Colonic mucosa (tissue), 4 donors: ENCODE results near the gene MKRN2OS. TPM values are rescaled to one million over a fixed set of nuclear protein-coding genes. Genes with fewer than 3 reads are reported as not detected.

Experiments used
- DNase-seq: peaks from one replicate; pipeline ENCODE4 v3.0.0-alpha.2; 2020
- H3K27ac ChIP-seq: fragments of 200-600 bp; one replicate; pipeline ENCODE4 v1.8.0; 2021
- H3K27me3 ChIP-seq: fragments of 200-600 bp; one replicate; pipeline ENCODE4 v1.8.0; 2021
- H3K36me3 ChIP-seq: fragments of 200-600 bp; one replicate; pipeline ENCODE4 v1.8.0; 2021
- H3K4me1 ChIP-seq: fragments of 200-600 bp; one replicate; pipeline ENCODE4 v1.8.0; 2021; ENCODE audit warnings: mild to moderate bottlenecking
- H3K4me3 ChIP-seq: fragments of 200-600 bp; one replicate; pipeline ENCODE4 v1.8.0; 2021
- H3K9ac ChIP-seq, 2 donors: one replicate each; pipeline ENCODE4 v1.7.0; 2013; ENCODE audit warnings: control low read depth in 2 of 2, low read depth in 2 of 2, low read length in 2 of 2
- H3K9me3 ChIP-seq: fragments of 200-600 bp; one replicate; pipeline ENCODE4 v1.8.0; 2021
- intact Hi-C: fragments of 100-400 bp; cut with DNase I; formaldehyde crosslinking; loops from one replicate; pipeline ENCODE4 v1.14.1; 2022
- total RNA-seq, 2 donors: library from RNA; stranded (reverse); fragmentation: NEBNext Ultra II Directional in 1 of 2; extraction: Animal tissue kit (Norgen Biotek cat#: 25700) in 1 of 2; gene quantifications; one replicate each; pipeline ENCODE4 v1.2.1, GENCODE V29; 2021
- TF ChIP-seq, protein P1 (sequence below): fragments of 200-600 bp; IDR thresholded peaks from one replicate; pipeline ENCODE4 v1.8.0; 2022; ENCODE audit warnings: antibody characterized with exemption, mild to moderate bottlenecking
- donor health status: healthy.
- donor health status: DM: no; HTN: no; CAD: no.
- donor health status: DM: no; HTN: no; CAD: no.

The MKRN2OS gene
- total RNA-seq, 2 donors from 2014 or later, result 6.1 to 6.5 TPM

DNA sequence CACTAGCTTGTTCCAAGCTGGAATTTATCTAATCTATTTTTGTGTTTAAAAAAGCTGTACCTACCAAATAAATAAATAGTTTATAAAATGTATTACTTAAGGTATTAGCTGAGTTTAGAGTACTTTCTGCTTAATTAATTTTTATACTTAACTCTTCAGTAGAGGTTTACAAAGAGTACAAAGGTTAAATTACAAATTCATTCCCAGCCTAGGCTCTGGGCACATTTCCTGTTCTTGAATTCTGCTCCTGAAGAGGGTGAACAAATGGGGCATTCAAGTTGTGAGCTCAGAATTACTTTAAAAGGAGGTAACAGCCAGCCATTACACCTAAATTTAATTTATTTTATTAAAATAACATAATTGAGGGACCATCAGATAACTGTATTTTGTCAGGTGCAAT, 38.0 kb upstream of the MKRN2OS start:
- Histone ChIP-seq H3K36me3 (peaks cover 18% of the 10 kb centered on the region), H3K9me3 (no peaks in the 10 kb centered on the region), H3K4me1 (no peaks in the 10 kb centered on the region), H3K27ac (no peak overlapping the region), H3K27me3 (no peaks in the 10 kb centered on the region), H3K4me3 (no peak overlapping the region), H3K9ac (no peak overlapping the region)
- TF ChIP-seq, protein P1, sequence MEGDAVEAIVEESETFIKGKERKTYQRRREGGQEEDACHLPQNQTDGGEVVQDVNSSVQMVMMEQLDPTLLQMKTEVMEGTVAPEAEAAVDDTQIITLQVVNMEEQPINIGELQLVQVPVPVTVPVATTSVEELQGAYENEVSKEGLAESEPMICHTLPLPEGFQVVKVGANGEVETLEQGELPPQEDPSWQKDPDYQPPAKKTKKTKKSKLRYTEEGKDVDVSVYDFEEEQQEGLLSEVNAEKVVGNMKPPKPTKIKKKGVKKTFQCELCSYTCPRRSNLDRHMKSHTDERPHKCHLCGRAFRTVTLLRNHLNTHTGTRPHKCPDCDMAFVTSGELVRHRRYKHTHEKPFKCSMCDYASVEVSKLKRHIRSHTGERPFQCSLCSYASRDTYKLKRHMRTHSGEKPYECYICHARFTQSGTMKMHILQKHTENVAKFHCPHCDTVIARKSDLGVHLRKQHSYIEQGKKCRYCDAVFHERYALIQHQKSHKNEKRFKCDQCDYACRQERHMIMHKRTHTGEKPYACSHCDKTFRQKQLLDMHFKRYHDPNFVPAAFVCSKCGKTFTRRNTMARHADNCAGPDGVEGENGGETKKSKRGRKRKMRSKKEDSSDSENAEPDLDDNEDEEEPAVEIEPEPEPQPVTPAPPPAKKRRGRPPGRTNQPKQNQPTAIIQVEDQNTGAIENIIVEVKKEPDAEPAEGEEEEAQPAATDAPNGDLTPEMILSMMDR, result no peak
- no peak for DNase-seq
- intact Hi-C loops, result no loop called here

DNA sequence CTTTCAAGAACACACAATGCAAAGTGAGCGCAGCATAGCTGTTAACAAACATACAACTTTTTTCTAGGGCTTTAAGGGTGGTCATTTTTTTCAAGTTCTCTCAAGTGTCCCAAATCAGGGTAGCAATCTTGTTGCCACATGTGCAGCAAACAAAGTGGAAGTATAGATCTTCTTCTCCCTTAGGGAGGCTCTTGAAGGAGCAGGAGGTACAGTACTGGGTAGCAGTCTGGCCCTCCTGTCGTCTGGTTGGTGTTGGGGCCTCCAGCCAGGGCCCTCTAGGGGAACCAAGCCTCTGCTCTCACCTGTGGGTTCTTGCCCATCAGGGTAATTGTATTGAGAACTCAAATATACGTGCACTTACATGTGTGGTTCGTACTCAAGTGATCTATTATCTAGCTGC, 37.4 kb upstream of the MKRN2OS start:
- intact Hi-C loops, result no loop called here
- no peak overlapping the region for H3K27ac ChIP-seq
- DNase-seq, result no peak

DNA sequence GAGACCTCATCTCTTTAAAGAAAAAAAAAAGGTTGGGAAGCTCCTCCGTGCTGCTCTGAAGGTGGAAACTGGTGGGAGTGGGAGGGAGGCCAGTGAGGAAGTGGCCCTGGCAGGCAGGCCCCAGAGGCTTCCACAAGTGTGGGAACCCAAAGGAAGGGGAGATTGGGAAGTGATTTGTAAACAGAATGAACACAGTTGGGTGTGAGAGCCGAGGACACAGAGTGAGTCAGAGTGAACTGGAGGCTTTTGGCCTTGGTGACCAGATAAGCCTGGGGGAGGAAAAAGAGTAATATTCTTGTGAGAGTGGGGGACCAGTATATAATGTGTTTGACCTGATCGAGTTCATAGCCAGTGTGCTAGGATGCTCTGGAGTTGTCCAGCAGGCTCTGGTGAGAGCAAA, 34.6 kb upstream of the MKRN2OS start:
- Histone ChIP-seq H3K4me3 (no peak overlapping the region), H3K9ac (no peak overlapping the region), H3K4me1 (no peaks in the 10 kb centered on the region), H3K9me3 (no peaks in the 10 kb centered on the region), H3K27me3 (no peaks in the 10 kb centered on the region), H3K36me3 (peaks cover 12% of the 10 kb centered on the region), H3K27ac (no peak overlapping the region)
- intact Hi-C loops, result no loop called here
- TF ChIP-seq, protein P1, result no peak
- DNase-seq, result no peak

More for the DNA sequence above, 37.4 kb upstream of the MKRN2OS start:
- Histone ChIP-seq H3K4me3 (no peak overlapping the region), H3K9me3 (no peaks in the 10 kb centered on the region), H3K4me1 (no peaks in the 10 kb centered on the region), H3K36me3 (peaks cover 18% of the 10 kb centered on the region), H3K27me3 (no peaks in the 10 kb centered on the region), H3K9ac (no peak overlapping the region)
- TF ChIP-seq, protein P1, result no peak

DNA sequence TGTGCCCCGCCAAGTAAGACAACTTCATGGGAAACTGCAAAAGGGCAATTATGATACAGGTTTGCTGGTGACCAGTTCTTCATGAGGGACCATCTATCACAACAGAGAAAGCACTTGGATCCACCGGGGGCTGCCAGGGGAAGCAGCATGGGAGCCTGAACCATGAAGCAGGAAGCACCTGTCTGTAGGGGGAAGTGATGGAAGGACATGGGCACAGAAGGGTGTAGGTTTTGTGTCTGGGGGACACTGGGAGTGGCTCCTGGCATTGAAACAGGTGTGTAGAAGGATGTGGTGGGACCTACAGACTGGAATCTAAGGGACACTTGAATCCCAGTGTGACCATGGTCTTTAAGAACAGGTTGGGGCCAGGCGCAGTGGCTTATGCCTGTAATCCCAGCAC, 34.2 kb upstream of the MKRN2OS start:
- Histone ChIP-seq H3K4me3 (no peak overlapping the region), H3K27ac (no peak overlapping the region), H3K27me3 (no peaks in the 10 kb centered on the region), H3K36me3 (peaks cover 12% of the 10 kb centered on the region), H3K9ac (no peak overlapping the region), H3K4me1 (no peaks in the 10 kb centered on the region), H3K9me3 (no peaks in the 10 kb centered on the region)
- intact Hi-C loops, result no loop called here
- TF ChIP-seq, protein P1, result no peak
- no peak for DNase-seq

DNA sequence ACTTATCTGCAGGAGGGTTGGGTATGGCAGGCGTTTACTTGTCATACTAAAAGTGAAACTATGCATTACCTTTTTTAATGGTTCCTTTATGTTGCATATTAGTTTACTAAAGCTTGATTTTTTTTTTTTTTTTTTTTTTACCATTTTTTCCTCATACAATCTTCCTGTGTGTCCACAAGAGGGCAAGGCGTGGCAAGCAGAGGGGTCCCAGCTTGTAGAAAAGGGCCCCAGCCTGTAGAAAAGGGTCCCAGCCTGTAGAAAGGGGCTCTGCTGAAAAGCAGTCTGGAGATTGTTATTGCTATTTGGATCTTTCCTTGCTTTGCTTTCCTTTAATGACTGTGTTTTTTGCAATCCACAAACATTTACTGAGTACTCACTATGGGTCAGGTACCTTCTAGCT, 33.4 kb upstream of the MKRN2OS start:
- intact Hi-C loops, result no loop called here
- Histone ChIP-seq H3K27ac (no peak overlapping the region), H3K9me3 (no peaks in the 10 kb centered on the region), H3K9ac (no peak overlapping the region), H3K27me3 (no peaks in the 10 kb centered on the region), H3K4me3 (no peak overlapping the region), H3K36me3 (peaks cover 10% of the 10 kb centered on the region), H3K4me1 (no peaks in the 10 kb centered on the region)
- TF ChIP-seq, protein P1, result no peak
- DNase-seq, result no peak

DNA sequence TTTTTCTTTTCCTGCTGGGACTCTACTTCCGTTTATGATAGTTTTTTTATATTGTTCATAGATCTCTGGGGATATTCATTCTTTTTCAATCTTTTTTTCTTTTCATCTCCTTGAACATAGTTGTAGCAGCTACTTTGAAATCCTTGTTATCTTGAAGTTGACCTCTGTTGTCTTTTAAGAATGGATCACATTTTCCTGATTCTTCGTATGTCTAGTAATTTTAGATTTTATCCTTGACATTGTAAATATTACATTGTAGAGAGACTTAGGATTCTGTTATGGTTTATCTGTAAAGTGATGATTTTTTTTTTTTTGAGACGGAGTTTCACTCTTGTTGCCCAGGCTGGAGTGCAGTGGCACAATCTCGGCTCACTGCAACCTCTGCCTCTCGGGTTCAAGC, 32.1 kb upstream of the MKRN2OS start:
- H3K36me3 ChIP-seq, result peaks cover 21% of the 10 kb centered on the region
- no peaks in the 10 kb centered on the region for H3K9me3 ChIP-seq
- no peak overlapping the region for H3K4me3 ChIP-seq
- no peaks in the 10 kb centered on the region for H3K27me3 ChIP-seq
- intact Hi-C loops, result no loop called here
- TF ChIP-seq, protein P1, result no peak
- no peak overlapping the region for H3K9ac ChIP-seq
- no peak for DNase-seq
- H3K27ac ChIP-seq, result no peak overlapping the region
- H3K4me1 ChIP-seq, result no peaks in the 10 kb centered on the region
